Measurements from ENCODE around the gene PXN.

PXN gene

DNA sequence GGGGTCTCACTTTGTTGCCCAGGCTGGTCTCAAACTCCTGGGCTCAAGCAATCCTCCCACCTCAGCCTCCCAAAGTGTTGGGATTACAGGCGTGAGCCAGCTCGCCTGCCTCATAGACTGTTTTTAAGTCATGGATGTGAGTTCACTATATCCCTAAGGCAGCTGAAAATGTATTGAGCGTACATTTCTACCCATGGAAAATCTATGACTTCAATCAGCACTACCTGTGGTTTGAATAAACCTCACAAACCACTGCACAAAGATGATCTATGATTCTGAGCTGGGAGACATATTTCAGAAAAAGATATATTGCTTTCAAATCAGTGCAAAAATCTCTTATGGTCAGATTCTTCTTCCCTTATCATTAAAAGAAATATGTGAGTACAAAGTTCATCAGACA lies 93.5 kb downstream of the PXN start:
- no peak for DNase-seq (ENCODE audit: low read depth)

DNA sequence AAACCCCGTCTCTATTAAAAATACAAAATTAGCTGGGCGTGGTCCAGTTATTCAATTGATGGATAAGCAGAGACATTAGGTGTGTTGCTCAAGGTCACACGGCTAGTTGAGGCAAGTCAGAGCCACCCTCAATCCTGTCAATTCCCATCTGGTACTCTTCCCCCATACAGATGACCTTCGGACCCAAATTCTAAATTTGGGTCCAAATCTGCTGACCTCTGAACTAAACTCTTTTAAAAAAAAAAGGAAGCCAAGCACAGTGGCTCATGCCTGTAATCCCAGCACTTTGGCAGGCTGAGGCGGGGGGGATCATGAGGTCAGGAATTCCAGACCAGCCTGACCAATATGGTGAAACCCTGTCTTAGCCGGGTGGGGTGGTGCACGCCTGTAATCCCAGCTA lies 94.9 kb downstream of the PXN start:
- no peak for DNase-seq (ENCODE audit: low read depth)

DNA sequence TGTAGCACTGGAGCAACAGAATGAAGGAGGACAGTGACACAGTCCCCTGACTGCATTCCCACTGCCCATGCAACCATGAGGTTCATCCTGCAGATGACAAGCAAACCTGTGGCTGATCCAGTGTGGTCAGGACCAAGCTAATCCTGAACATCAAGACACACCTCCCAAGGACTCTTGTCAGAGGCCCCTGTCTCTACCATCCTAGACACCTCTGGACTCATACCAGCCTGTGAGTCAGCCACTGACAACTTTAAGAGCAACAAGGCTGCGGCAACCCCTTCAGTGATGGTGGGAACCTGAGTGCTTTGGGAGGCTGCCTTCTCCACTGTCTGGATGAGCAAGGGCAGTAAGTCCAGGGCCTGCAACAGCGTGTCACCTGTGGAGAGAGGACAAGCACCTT lies 95.6 kb downstream of the PXN start:
- no peak for DNase-seq (ENCODE audit: low read depth)

DNA sequence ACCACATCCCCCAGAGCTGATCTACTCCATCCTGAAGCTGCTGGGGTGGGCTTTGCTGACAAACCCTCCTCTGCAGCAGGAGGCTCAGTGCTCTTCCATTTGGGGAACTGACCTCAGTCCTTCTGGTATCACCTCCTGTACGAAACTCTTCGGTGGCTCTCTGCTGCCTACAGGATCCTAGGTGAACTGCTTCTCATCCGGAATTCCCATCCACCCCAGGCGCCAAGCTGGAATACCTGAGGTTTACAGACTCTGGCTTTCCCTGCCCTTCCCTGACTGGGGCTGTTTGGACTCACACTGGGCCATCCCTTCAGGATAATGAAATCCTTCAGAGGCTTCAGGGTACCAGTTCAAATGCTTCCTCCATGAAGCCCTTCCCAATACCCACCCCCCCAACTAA lies 97.2 kb downstream of the PXN start:
- no peak for DNase-seq (ENCODE audit: low read depth)

DNA sequence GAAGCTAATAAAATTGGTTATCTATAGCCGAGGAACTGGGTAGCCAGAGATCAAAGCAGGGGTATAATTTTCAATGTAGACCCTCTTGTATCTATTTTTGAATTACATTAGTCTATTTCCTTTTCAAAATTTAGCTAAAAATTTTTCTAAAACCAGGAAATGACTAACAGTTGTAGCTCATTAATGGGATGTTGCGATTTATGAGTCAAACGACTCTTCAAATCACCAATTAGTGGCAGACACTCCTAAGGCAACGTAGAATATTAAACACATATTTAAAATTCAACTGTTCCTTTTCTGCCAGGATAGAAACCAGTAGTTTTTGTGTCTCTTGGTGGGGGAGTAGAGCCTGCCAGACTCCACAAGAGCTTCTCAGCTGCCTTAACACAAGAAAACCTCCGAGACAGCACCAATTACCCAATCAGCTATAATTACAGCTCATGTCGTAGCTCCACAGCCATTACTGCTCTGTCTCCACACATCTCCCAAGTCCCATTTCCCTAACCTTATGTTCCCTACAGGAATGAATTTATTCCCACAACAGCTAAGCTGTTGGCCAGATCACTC lies 97.9 kb downstream of the PXN start:
- DNase-seq (ENCODE audit: low read depth), result no peak

DNA sequence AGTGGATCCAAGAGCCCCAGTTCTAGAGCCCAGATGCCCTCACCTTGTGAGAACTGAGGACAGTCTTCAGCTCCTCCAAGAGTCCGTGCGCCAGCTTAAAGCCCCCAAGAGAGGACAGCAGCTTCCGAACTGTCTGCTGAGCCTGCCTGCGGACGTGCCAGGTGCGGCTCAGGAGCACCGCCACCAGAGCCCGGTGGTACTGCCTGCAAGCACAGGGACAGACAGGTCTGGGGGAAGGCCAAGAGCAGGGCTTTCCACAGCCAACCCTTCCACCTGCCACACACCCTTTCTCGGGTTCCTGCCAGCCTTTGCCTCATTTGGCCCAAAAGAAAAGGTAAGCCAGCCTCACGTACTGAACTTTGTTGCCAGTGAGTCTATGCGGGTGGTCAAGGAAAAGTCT lies 101.2 kb downstream of the PXN start:
- DNase-seq (ENCODE audit: low read depth), result no peak

DNA sequence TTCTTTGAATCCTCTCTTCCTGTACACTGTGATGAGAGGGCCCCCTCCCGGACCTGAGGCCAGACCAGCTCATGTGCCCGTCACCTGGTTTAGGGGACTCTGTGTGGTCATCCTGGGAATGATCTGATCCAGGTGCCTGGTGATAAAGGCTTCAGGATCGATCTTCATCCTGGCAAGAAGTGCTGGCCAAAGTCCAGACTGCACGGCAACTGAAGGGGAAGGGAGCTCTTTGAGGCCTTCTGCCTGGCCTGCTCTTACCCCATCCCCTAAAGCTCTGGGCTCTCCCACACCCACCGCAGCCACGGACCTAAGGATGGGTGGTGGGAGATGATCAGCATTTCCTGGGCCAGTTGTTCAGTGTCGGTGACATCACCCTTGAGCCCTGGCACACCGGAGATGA lies 102.8 kb downstream of the PXN start:
- DNase-seq (ENCODE audit: low read depth), result no peak

DNA sequence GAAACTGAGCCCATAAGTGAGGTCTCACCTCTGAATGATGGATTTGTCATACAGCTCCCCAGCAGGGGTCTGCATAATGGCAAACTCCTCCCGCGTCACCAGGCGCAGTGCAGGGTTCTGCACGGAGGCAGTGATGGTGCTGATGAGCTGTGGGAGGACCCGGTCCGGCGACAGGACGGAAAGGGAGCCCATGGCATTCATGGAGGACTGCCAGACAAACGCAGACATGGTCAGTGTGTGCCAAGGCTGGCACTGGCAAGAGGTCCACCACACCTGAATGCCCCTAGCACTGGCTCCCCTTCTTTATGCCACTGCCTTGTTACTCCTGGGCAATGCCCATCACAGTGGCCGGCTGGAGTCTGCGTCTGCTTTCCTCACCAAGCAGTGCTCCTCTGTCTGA lies 103.7 kb downstream of the PXN start:
- no peak for DNase-seq (ENCODE audit: low read depth)

All from stimulated activated CD8-positive, alpha-beta memory T cell treated with anti-CD3 and anti-CD28 coated beads, Interleukin-12 subunit alpha, Interleukin-12 subunit beta, amount 100 ng/mL, for 4 hours (primary cell).